ENCODE results near the gene ADORA2A.

DNA sequence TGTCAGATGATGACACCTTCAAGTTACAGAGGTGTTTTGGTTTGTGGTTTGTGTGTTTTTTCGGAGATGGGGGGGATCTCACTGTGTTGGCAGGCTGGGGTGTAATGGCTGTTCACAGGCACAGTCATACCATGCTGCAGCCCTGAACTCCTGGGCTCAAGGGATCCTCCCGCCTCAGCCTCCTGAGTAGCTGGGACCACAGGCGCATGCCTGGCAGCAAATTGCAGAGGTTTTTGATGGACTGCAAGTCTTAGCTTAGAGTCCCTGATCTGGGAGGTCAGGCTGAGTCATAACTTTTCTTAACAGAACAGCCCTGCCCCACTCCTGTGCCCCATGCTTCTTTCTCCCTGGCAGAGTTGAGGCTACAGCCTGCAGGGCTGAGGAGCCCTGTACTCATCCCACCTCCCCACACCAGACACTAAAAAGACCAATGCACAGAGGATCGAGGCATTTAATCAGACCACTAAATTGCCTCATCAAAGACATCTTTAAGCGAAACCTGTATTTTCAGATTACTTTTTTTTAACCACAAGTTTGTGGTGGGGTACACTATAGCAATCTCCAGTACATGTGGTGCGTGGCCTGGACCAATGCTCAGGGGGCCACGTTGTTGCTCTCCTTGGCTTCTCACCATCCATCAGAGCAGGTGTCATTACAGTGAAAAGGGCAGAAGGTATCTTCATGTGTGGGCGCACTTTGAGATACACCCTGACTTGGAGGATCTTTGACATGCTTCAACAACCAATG, 17.1 kb upstream of the ADORA2A start:
- no peak for TF ChIP-seq POLR2AphosphoS5 (IDR thresholded peaks at IDR 0.05; ENCODE audit: low read depth, low read length)
- TF ChIP-seq, protein P1, sequence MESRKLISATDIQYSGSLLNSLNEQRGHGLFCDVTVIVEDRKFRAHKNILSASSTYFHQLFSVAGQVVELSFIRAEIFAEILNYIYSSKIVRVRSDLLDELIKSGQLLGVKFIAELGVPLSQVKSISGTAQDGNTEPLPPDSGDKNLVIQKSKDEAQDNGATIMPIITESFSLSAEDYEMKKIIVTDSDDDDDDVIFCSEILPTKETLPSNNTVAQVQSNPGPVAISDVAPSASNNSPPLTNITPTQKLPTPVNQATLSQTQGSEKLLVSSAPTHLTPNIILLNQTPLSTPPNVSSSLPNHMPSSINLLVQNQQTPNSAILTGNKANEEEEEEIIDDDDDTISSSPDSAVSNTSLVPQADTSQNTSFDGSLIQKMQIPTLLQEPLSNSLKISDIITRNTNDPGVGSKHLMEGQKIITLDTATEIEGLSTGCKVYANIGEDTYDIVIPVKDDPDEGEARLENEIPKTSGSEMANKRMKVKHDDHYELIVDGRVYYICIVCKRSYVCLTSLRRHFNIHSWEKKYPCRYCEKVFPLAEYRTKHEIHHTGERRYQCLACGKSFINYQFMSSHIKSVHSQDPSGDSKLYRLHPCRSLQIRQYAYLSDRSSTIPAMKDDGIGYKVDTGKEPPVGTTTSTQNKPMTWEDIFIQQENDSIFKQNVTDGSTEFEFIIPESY (IDR thresholded peaks at IDR 0.05; ENCODE audit: extremely low read depth, insufficient replicate concordance, low read length), result no peak
- TF ChIP-seq, protein P2, sequence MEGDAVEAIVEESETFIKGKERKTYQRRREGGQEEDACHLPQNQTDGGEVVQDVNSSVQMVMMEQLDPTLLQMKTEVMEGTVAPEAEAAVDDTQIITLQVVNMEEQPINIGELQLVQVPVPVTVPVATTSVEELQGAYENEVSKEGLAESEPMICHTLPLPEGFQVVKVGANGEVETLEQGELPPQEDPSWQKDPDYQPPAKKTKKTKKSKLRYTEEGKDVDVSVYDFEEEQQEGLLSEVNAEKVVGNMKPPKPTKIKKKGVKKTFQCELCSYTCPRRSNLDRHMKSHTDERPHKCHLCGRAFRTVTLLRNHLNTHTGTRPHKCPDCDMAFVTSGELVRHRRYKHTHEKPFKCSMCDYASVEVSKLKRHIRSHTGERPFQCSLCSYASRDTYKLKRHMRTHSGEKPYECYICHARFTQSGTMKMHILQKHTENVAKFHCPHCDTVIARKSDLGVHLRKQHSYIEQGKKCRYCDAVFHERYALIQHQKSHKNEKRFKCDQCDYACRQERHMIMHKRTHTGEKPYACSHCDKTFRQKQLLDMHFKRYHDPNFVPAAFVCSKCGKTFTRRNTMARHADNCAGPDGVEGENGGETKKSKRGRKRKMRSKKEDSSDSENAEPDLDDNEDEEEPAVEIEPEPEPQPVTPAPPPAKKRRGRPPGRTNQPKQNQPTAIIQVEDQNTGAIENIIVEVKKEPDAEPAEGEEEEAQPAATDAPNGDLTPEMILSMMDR (IDR thresholded peaks at IDR 0.05 in 2 of 3, conservative IDR thresholded peaks at IDR 0.05 in 1 of 3; ENCODE audit: borderline replicate concordance in 1 of 3, insufficient read depth in 1 of 3, low read depth in 2 of 3, low read length in 2 of 3), result no peak
- no peak for TF ChIP-seq POLR2A (IDR thresholded peaks at IDR 0.05; ENCODE audit: borderline replicate concordance, extremely low read depth, insufficient read depth, insufficient read length)
